ENCODE results near the gene CROCC2.

CROCC2 gene

DNA sequence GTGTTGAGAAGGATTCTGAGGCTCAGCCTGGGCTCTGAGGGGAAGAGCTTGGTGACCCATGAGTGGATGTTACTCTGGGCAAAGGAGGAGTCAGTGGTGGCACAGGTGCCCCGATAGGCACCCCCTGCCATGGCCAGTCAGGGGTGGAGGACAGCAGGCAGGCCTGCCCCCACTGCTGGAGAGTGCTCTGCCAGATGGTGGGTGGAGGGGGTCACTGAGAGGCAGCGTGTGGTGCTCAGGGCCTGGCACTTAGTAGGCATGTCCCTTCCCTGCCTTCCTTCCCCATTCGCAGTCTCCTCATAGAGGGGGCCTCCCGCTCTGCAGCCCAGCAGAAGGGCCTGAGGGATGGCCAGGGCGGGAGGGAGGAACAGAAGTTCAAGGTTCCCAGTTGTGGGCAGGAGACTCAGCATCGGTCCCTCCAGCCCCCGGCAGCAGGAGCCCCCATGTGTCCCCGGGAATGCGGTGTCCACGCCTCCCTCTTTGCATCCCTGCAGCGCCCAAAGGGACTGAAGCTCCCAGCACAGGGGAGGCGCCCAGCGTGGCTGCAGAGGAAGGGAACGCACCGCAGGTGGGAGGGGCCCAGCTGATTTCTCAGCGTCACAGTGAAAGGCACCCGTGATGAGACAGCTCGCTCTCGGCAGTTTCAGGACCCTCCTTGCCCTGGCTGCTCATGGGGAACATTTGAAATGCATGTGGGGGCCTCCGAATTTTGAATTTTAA lies 86.6 kb downstream of the CROCC2 start:
- no peak for DNase-seq

DNA sequence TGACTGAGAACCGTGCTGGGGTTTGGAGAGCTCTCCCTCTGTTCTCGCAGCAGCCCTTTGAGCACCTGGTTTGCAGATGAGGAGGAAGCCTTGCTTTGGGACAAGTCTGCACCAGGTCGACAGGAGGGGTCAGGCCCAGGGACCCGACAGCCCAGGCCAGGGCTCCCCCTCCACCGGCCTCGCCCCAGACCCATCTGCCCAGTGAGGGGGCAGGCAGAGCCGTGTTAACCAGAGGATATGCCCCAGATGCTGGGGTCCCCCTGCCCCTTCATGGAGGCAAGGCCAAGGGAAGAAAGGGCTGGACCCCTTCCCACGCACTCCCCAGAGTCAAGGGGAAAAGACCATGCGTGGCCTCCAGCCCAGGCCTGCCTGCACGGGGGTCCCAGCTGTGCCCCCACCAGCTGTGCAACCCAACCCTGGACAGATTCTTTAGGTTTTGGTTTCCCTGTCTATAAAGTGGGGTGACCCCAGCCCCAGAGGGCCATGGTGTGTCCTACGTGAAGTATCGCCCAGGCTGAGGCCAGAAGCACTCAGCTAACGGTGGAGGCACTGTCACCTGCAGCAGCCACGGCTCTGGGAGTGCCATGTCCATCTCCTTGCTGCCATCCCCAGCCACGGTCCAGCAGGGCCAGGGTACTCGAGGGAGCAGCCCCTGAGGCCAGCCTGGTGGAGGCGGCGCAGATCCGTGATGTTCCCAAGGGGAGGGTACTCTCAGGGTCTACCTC lies 87.5 kb downstream of the CROCC2 start:
- no peak for DNase-seq

DNA sequence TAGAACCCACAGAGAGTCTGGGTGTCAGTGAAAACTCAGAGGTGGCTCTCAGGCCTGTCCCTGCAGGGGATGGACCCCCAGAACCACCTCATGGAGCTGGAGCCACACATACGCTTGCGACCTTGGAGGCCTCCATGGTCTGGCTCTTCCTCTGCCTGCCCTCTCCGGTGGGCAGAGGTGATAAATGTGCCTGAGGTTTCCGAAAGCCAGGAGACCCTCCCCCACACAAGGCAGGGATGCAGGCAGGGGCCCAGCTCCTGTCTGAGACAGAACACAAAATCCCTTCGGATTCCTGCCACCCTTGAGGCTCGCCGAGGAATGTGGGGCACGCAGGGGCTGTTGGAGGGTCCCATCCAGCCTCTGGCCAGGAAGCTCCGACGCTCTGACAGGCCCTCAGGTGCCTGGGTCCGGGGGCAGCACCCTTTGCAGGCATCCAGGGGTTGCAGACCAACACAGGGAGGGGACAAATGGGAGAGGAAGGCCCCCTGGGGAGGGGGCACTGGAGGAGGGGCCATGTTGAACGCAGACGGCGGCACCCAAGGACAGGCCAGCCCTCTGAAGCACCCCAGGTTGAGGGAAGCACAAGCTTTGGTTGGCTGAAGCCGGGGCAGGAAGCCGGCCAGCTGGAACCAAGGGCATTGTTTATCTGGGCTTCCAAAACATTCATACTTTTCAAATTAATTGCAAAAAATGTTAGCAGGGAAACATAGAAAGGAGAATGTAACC lies 88.2 kb downstream of the CROCC2 start:
- DNase-seq = no peak

DNA sequence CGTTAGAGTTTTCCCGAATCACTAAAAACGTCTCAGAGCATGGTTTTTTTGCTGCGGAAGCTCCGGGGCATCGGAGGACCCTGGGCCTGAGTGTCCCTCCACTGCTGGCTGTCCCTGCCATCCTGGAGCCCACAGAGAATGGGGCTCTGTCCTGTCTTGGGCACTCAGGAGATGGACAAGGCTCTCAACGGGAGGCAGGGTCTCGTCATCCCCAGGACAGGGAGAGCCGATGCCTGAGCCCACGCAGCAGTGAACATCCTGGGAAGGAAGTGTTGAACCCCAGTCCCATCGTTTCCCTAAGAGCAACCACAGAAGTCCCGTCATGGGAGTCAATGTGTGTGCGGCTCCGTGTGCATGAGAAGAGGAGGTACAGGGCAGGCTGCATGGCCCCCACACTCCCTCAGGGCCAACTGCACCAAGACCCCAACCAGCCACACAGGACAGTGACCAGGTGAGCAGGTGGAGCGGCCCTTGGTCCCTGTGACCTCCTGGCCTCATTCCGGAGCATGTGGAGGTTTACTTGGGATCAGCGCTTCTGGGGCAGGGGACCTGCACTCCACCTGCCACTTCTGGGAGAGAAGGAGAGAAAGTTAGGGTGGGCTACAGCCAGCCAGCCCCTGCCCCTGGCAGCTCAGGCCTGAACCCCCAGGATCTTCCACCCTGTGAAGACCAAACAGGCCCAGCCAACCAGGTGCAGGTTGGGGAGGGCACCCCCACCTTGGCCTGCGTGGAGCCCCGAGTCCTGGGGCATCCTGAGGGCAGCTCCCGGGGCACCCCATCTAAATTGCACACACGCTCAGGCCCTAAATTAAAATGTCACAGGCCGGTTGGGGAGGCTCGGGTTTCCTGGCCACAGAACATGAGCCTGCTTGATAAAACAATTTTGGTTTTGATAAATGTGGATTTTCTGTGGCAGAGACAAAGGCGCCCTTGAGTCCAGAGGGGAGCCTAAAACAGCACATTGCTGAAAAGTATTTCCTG lies 89.2 kb downstream of the CROCC2 start:
- no peak for DNase-seq

DNA sequence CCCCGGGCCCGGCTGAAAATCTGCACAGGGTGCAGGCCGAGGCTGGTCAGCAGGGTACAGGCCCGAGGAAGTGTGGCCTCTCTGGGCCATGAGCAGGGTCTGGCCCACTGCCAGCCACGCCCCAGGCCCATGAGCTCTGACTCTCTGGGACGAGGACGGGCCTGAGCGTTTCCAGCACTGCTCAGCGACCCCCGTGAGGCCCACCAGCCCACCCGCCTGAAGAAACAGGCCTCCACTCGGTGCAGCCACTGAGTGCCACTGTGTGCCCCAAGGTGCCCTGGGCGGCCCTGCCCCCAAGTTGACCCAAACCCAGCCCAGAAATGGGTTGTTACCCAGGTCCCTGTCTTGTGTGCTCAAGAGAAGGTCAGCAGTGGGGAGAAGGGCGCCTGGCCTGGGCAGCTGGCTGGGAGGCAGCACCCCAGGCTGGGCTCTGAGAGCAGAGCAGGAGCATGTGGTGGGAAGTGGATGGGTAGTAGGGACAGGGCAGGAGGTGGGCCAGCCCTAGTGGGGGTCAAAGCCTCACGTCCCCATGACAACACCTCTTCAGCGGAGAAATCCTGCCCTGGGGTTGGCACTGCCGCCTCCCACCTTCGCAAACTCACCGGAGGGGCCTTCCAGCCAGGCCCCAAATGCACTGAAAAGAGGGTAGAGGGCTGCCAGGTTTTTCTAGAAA lies 90.2 kb downstream of the CROCC2 start:
- DNase-seq = no peak

DNA sequence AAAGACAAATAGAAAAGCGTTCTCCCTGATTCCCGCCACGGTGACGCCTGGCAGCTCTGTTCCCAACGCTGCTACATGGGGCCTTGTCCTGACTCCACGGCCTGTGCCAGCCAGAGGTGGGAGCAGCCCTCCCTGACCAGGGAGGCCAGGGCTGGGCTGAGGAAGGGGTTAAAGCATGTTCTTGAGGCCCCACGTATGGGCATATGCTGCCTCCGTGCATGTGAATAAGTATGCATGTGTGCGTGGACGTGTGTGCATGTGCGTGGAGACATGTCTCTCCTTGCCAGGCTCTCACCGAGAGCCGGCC lies 90.7 kb downstream of the CROCC2 start:
- DNase-seq = no peak

DNA sequence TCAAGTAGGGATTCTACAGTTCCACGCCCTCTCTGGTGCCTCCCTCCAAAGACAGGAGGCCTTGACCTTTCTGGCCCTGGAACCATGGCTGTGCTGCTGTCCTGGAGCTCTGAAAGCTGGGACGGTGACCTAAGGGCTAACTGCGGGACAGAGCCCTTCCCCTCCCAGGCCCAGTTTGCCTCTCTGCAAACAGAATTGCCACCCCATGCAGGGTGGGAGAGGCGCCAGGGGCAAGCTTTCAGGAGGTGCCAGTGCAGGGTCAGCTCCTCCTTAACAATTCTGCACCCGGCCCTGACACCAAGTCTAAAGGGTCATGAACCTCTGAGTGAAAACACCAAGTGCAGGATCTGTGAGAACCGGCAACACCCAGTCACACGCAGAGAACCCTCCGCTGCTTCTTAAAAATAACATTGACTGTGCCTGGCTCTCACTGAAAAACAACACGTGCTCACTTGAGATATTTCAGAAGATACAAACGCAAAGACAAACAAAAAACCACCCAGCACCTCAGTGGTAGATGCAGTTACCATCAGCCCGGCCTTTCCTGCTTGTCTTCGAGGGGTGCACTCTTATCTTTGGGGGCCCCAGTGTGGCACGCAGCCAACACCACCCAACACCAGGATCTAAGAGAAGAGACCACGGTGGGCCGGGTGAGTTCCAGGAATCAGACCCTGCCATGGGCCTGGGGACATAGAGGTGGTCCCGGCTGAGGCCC lies 91.2 kb downstream of the CROCC2 start:
- DNase-seq = no peak

DNA sequence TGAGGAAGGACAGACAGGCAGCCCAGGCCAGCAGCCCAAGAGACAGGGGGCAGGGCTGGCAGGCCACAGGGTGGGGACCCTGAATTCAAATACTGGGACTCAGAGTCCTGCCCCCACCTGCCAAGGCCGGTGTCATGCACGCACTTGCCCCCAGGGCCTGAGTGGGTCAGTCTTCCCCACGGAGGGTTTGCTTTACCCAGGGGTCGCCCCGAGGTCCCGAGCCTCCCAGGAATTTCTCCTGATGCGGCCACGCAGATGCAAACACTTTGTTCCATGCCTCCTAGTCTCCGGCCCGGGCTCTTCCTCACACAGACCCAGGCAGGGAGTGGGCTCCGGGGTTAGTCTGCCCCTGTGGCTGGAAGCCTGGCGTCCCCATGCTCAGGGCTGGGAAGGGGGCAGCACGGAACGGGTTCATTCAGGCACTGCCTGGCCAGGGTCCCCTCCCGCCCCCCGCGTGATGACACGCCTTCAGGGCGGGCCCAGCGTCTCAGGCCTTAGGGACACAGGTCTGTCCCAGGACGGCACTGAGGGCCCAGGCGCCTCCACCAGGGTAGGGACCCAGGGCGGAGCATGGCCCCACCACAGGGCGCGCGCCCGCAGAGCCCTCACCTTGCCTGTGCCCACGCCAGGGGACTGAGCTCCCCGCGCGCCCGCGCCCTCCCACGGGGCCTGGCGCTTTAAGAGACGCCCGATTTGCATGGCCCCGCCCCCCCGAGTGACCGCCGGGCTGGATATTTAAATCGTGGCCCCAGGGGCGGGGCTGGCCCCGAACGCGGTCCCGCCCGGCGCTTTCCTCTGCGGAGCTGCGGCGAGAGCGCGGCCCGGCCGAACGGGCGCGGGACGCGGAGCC lies 91.9 kb downstream of the CROCC2 start, which contains the start of gene SNED1:
Gene SNED1 (plus strand): TSS at position 763 of the 850 bp plus-strand sequence. CDS start 220 bp downstream, outside the sequence.
- DNase-seq = peak; percentile 74

DNA sequence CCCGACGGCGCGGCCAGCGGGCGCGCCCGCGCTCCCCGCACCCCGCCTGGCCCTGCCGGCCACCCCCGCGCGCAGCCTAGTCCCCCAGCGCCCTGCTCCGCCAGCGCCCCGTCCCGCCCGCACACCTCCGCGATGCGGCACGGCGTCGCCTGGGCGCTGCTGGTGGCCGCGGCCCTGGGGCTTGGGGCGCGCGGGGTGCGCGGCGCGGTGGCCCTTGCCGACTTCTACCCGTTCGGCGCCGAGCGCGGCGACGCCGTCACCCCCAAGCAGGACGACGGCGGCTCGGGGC lies 92.5 kb downstream of the CROCC2 start:
- DNase-seq = no peak

DNA sequence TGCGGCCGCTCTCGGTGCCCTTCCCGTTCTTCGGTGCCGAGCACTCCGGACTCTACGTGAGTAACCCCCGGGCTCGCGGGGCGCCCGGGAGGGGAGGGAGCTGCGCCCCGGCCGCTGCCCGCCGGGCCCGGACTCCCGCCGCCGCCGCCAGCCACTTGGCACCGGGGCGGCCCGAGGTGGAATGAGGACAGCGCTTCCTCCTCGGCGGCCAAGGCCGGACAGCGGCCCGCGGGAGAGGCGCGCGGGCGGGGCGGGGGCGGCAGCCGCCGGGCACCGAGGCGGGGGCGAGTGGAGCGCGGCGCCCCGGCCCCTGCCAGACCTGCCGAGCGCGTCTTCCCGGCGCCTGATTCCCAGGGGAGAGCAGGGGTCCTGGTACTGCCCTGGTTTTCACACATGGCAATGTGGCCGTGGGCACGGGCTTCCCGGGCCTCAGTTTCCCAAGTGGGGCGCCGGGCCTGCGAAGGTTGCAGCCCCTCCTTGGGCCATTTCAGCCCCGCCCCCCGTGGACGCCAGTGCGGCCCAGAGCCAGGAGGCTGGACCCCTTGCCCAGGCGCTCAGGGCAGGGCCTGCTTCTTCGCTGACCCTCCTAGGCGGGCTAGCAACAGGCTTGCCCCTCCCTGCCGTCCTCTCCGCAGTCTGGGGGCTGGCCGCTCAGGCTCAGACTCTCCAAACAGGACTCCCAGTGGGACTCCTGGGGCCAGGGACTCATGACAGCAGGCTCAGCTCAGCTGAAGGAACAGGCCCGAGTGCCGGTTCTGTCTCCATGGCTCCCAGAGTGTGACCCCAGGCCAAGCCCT lies 93.1 kb downstream of the CROCC2 start:
- no peak for DNase-seq

DNA sequence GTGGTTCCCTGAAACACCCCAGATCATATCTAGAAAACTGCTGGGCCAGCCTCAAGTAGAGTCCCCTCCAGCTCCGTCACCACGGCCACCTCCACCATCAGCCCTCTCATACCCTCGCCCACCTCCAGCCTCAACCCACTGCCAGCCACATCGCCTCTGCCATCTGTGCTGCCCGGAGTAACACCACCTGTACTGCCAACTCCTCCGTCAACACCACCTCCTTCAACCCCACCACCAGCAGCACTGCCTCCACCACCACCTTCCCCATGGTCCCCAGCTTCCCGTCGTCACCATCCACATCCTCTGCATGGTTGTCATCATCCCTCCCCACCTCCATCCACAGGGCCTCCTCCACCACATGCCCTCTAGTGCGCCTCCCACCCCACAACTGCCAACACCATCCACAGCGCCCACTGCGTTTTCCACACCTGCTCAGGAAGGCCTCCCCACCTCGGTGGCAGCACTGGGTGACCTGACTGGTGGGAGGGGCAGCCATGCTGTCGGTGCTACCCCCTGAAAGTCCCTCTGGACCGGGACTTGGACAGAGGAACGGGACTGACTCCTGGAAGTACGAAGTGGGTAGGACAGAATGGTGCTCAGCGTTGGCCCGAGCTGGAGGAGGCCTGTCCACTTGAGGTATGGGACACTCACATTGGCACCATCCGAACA lies 93.9 kb downstream of the CROCC2 start:
- no peak for DNase-seq

DNA sequence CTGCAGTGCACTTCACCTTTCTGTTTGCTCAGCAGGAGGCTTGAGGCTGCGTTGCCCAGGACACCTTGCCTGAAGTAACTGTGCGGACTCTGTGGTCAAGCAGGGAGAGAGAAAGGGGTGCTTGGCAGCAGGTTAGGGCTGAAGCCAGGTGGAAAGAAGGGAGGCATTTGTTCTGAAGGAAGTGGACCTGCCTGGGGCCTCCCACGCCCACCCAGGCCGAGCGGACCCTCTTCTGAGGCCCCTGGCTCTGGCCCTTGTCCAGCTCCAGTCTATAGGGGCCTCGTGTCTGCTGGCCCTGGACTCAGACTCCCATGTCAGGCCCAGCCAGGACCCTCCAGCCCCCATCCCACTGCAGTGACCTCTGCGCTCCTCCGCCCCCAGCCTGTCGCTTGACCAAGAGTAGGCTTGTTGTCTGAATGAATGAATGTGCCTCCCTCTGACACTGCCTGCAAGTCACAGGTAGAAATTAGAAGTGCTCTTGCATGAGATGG lies 94.7 kb downstream of the CROCC2 start:
- no peak for DNase-seq

DNA sequence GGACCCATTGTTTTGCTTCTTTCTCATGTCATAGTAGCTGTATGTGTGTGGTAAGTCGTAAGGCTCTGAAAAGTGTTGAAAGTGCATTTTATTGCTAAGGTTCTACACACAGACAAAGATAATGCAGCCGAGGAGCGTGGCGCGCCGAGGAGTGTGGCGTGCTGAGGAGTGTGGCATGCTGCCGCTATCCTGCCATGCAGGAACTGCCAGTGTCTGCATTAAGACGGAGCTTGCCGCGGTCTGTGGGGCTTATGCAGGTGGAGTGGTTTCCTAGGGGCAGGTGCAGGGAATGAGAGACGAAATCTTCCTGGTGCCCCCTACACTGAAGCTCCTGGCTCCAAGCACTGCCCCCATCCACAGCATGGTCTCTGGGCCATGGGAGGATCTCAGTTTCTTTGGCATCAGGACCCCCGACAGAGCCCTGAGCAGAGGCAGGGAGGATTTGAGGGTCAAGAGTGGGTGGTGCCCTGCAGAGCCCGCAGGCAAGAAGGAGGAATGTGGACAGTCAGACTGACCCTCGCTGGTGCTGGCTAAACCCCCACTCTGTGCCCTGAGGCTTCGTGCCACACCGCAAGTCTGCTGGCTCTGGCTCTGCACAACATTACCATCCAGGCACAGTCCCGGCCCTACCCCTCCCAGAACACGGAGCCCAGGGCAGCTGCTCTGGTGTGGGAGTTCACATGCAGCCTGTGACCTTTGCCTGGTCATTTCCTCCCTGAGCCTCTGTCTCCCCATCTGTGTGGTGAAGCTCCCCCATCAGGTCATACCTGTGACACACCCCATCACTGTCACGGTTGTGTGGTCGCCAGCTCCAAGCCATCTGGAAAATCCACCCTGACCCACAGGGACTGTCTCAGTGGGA lies 95.5 kb downstream of the CROCC2 start:
- DNase-seq = no peak

DNA sequence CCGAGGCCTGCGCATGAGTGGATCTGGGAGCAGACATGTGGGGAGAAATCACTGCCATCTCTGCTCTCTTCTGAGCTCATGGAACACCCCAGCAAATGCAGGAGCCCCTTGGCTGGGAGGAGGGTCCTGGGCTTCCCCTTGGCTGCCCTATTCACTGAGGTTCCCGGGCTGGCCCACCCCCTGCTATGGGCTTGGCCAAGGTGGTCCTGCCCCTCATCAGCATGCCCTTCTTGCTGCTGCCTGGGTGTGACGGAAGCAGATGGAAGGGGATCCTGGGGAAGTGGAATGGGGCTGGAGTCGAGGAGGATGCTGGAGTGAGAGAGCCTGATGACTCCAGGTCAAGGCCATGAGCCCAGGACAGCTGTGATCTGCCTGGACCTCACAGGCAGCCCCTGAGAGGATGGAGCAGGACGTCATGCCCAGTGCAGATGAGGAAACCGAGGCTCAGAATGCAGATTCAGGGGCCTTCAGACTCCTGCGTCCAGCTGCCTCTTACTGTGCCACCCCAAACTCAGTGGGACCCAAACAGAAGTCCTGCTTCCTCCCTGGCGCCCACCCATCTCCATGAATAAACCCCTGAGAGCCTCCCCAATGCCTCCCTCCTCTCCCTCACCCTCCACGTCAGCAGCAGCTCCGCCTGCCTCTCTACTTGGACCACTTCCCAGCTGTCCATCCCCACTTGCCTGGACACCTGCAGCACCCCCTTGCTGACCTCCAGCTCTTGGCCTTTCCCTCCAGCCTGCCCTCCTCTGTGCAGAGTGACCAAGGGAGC lies 96.3 kb downstream of the CROCC2 start:
- no peak for DNase-seq

DNA sequence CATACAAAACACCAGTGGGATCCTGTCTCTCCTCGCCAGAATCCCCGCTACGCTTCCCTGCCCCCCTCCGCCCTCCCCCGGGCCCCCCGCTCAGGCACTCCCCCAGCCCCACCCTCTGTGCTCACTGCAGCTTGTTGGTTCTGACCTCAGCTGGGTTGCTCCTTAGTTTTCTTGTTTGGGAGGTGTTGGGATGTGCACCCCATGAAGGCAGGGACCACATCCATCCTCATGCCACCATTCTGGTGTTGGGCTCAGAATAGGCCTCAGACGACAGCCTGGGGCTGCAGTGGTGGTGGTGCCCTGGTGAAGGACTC lies 96.9 kb downstream of the CROCC2 start:
- DNase-seq = no peak

DNA sequence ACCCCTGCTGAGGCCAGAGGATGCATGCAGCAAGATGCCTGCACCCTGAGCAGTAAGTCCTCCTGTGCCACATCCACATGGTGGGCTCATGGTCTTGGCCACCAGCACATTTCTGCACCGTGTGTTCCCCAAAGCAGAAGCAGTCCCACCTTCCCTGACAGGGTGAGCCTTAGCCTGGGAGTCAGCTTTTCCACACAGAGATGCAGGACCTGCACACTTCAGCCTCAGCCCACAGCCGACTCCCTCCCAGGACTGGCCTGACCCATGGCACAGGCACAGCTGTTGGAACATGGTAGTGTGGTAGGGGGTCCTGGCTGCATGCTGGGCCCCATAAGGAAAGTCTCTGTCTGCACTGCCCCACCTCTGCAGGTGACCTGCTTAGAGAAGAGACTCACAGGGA lies 97.2 kb downstream of the CROCC2 start:
- no peak for DNase-seq

DNA sequence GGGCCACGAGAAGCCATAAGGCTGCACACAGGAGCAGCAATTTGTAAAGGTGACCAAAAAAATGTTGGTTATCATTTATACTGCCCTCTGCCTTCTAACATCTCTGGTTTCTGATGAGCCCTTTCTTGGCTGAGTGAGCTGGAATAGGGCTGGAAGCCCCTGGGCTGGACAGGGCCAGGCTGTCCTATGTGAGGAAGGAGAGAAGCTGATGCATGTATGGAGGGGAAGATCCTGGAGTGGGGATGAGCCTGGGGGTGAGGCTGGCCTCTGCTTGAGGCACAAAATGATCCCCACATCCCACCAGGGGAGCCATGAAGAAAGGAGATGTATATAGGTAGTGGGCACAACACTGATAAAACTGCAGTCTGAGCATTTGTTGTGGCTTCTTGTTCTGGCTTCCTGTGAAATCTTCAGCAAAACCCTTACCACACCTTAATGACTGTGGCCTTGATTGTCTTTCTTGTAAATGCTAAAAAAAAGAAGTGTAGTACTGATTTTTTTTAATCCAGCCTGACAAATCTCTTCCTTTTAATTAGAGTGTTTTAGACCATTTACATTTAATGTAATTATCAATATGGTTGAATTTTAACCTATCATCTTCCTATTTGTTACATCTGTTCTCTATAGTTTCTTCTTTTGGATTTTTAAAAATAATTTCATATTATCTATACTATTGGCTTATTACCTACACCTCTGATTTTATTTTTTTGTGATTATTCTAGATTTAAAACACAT lies 97.9 kb downstream of the CROCC2 start:
- no peak for DNase-seq
